HepG2 (cell line): Measurements from ENCODE around the gene MYO5B. TPM values are rescaled to one million over a fixed set of nuclear protein-coding genes. Genes with fewer than 3 reads are reported as not detected.

Experiments
- ATAC-seq: fragments of 200-7000 bp; cut with Tn5 transposase; 3 replicates; pipeline ENCODE4 v1.9.1; 2020; ENCODE audit warnings: mild to moderate bottlenecking, moderate library complexity
- BruUV-seq: library from RNA; stranded (reverse); fragments of 400-500 nt; replicated peaks from 2 replicates; lab custom pipeline; 2021; lab: Mats Ljungman, UMichigan
- CTCF ChIA-PET: fragments of 300-600 bp; formaldehyde crosslinking; extraction: SDS; loops from one replicate; lab custom pipeline; 2021; ENCODE audit warnings: low total read pairs, inconsistent platforms, low intra/inter-chr PET ratio; lab: Yijun Ruan, JAX
- POLR2A ChIA-PET: fragments of 350-600 bp; sonication (Branson Sonifier 250); formaldehyde crosslinking; loops from one replicate; lab custom pipeline; 2020; ENCODE audit warnings: antibody characterized with exemption, inconsistent platforms; lab: Yijun Ruan, JAX
- DNase-seq: peaks from one replicate; pipeline ENCODE4 v3.0.0-alpha.2; 2015; ENCODE audit warnings: low spot score
- FAIRE-seq: peaks from 3 replicates; lab custom pipeline; 2011; peaks lifted over from hg19 to GRCh38; lab: Jason Lieb, UNC
- H2AFZ ChIP-seq: one replicate; pipeline ENCODE4 v1.6.1; 2011; ENCODE audit warnings: low read length, inconsistent platforms
- H3K27ac ChIP-seq: fragments of 300-600 bp; 3 replicates; pipeline ENCODE4 v1.8.0; 2011; ENCODE audit warnings: mixed run types, mild to moderate bottlenecking, mixed read lengths, low read length, inconsistent platforms; ENCODE audit not compliant: insufficient read depth; ENCODE audit errors: extremely low read length
- H3K27me3 ChIP-seq, 2 experiments: fragments of 200-600 bp in 1 of 2; 2 replicates in 1 of 2; 3 replicates in 1 of 2; pipeline versions ENCODE4 v1.6.0 to v1.8.0; 2011; ENCODE audit warnings: low read length in 2 of 2, mild to moderate bottlenecking in 2 of 2, moderate library complexity in 2 of 2, inconsistent platforms in 1 of 2; ENCODE audit not compliant: insufficient read depth in 2 of 2, control insufficient read depth in 1 of 2
- H3K36me3 ChIP-seq, 2 experiments: fragments of 200-600 bp in 1 of 2; replicated peaks in 1 of 2; 2 replicates in 1 of 2; 3 replicates in 1 of 2; pipeline versions ENCODE4 v1.5.1 to v1.8.0; 2011; ENCODE audit warnings: low read length in 2 of 2, inconsistent platforms in 1 of 2; ENCODE audit not compliant: insufficient read depth in 2 of 2, control insufficient read depth in 1 of 2
- H3K4me1 ChIP-seq: 2 replicates; pipeline ENCODE4 v1.5.1; 2012; ENCODE audit warnings: low read length, inconsistent platforms; ENCODE audit not compliant: insufficient read depth
- H3K4me2 ChIP-seq: 2 replicates; pipeline ENCODE4 v1.6.0; 2011; ENCODE audit warnings: low read depth, low read length, inconsistent platforms
- H3K4me3 ChIP-seq, 3 experiments: fragments of 200-600 bp in 1 of 3; sonication (generic), shearing (Covaris generic) in 1 of 3; replicated peaks in 1 of 3; 2 replicates each; pipeline ENCODE4 v1.5.1; 2011 to 2016; ENCODE audit warnings: low read length in 3 of 3, inconsistent platforms in 2 of 3, low read depth in 2 of 3, mild to moderate bottlenecking in 2 of 3, control low read depth in 1 of 3, mixed read lengths in 1 of 3; ENCODE audit not compliant: insufficient read depth in 1 of 3
- H3K79me2 ChIP-seq: one replicate; pipeline ENCODE4 v1.6.1; 2011; ENCODE audit warnings: low read length, inconsistent platforms; ENCODE audit not compliant: insufficient read depth
- H3K9ac ChIP-seq: 2 replicates; pipeline ENCODE4 v1.6.0; 2011; ENCODE audit warnings: mild to moderate bottlenecking, low read depth, low read length, inconsistent platforms; ENCODE audit not compliant: insufficient read depth
- H3K9me3 ChIP-seq: 2 replicates; pipeline ENCODE4 v1.5.1; 2012; ENCODE audit warnings: mild to moderate bottlenecking, low read length
- H4K20me1 ChIP-seq: 2 replicates; pipeline ENCODE4 v1.6.0; 2011; ENCODE audit warnings: inconsistent platforms, mild to moderate bottlenecking, low read length, moderate library complexity; ENCODE audit not compliant: insufficient read depth
- KLF16 ChIP-seq, 2 experiments: sonication (generic) in 1 of 2; formaldehyde crosslinking in 1 of 2; IDR thresholded peaks; 2 replicates each; pipeline versions ENCODE4 v1.6.1 to v1.8.0; 2016 to 2023; ENCODE audit warnings: missing genetic modification reagents in 2 of 2, missing compliant biosample characterization in 1 of 2
- MAFF ChIP-seq: IDR thresholded peaks from 2 replicates; pipeline ENCODE4 v1.6.1; 2011; ENCODE audit warnings: low read depth, low read length, improper control_type of control experiment
- MAFG ChIP-seq: sonication (generic); formaldehyde crosslinking; IDR thresholded peaks from 2 replicates; pipeline ENCODE4 v1.5.1; 2020; ENCODE audit warnings: mild to moderate bottlenecking, missing genetic modification reagents
- MAFK ChIP-seq, 2 experiments: IDR thresholded peaks in 1 of 2; conservative IDR thresholded peaks in 1 of 2; 2 replicates each; pipeline ENCODE4 v1.6.1; 2011; ENCODE audit warnings: improper control_type of control experiment in 2 of 2, low read length in 2 of 2
- MZF1 ChIP-seq: sonication (generic); formaldehyde crosslinking; IDR thresholded peaks from 2 replicates; pipeline ENCODE4 v1.8.1; 2023; ENCODE audit warnings: mild to moderate bottlenecking, missing genetic modification reagents, borderline replicate concordance
- NFE2L2 ChIP-seq: fragments of 150-350 bp; IDR thresholded peaks from 2 replicates; pipeline ENCODE4 v1.6.1; 2014; ENCODE audit warnings: low read length
- PHF21A ChIP-seq: sonication (generic); formaldehyde crosslinking; IDR thresholded peaks from 2 replicates; pipeline ENCODE4 v1.5.0; 2020; ENCODE audit warnings: mild to moderate bottlenecking, missing genetic modification reagents
- STAG1 ChIP-seq: sonication (generic); formaldehyde crosslinking; IDR thresholded peaks from 2 replicates; pipeline ENCODE4 v1.4.0; 2020; ENCODE audit warnings: missing genetic modification reagents
- TBP ChIP-seq: sonication (generic); formaldehyde crosslinking; IDR thresholded peaks from 2 replicates; pipeline ENCODE4 v1.5.0; 2020; ENCODE audit warnings: missing genetic modification reagents
- TMF1 ChIP-seq: sonication (generic); formaldehyde crosslinking; IDR thresholded peaks from 2 replicates; pipeline ENCODE4 v1.8.1; 2022; ENCODE audit warnings: low read depth, missing genetic modification reagents
- TRIM24 ChIP-seq: sonication (generic); formaldehyde crosslinking; IDR thresholded peaks from 2 replicates; pipeline ENCODE4 v1.8.0; 2022; ENCODE audit warnings: mild to moderate bottlenecking, missing genetic modification reagents
- ZKSCAN8 ChIP-seq: IDR thresholded peaks from 2 replicates; pipeline ENCODE4 v1.6.1; 2016; ENCODE audit warnings: borderline replicate concordance, missing genetic modification reagents, missing compliant biosample characterization
- ZNF251 ChIP-seq: sonication (generic); formaldehyde crosslinking; IDR thresholded peaks from 2 replicates; pipeline ENCODE4 v1.9.0; 2021; ENCODE audit warnings: mild to moderate bottlenecking, missing genetic modification reagents
- ZNF253 ChIP-seq: sonication (generic); formaldehyde crosslinking; IDR thresholded peaks from 2 replicates; pipeline ENCODE4 v1.8.0; 2022; ENCODE audit warnings: mild to moderate bottlenecking, missing genetic modification reagents, borderline replicate concordance
- ZNF431 ChIP-seq: sonication (generic); formaldehyde crosslinking; IDR thresholded peaks from 2 replicates; pipeline ENCODE4 v1.9.0; 2022; ENCODE audit warnings: missing genetic modification reagents, low read depth, mild to moderate bottlenecking, borderline replicate concordance
- ZNF768 ChIP-seq: sonication (generic); formaldehyde crosslinking; IDR thresholded peaks from 2 replicates; pipeline ENCODE4 v1.4.0; 2020; ENCODE audit warnings: missing genetic modification reagents
- ZSCAN29 ChIP-seq: sonication (generic); formaldehyde crosslinking; conservative IDR thresholded peaks from 2 replicates; pipeline ENCODE4 v1.4.0; 2020; ENCODE audit warnings: mild to moderate bottlenecking, missing genetic modification reagents
- WGBS: methylation state at CpG from one replicate; pipeline ENCODE4 v1.1.6; 2017; ENCODE audit warnings: low lambda C conversion rate; 5-methylcytosine and 5-hydroxymethylcytosine counted together
- in situ Hi-C: cut with HindIII; loops from 2 replicates; pipeline ENCODE4 v1.10.0; 2017; ENCODE audit warnings: low pct_unique_long_range_greater_than_20kb; ENCODE audit not compliant: extremely low pct_ligation_motif_present
- intact Hi-C: fragments of 100-400 bp; cut with micrococcal nuclease; formaldehyde crosslinking; loops from one replicate; pipeline ENCODE4 v1.10.0; 2022; ENCODE audit not compliant: unreplicated experiment
- polyA plus RNA-seq, 8 experiments: library from polyadenylated mRNA; depleted of rRNA in 3 of 8; stranded (reverse) in 7 of 8; unstranded in 1 of 8; fragments of >200 nt; fragmentation: Illumina TruSeq in 4 of 8; extraction: Trizol in 4 of 8; gene quantifications; 2 replicates each; pipeline versions ENCODE4 v1.2.1 to v1.2.3, GENCODE V29; 2011 to 2016; ENCODE audit warnings: low read depth in 4 of 8, missing spikeins in 1 of 8, mixed read lengths in 1 of 8; ENCODE audit not compliant: insufficient read depth in 1 of 8
- total RNA-seq, 5 experiments: library from RNA; depleted of rRNA; stranded (reverse); fragments of >200 nt; fragmentation: Illumina TruSeq; extraction: Trizol; gene quantifications; 2 replicates each; pipeline ENCODE4 v1.2.3, GENCODE V29; 2016; ENCODE audit warnings: low read depth in 1 of 5
- TF ChIP-seq, protein P1 (sequence below): IDR thresholded peaks from 2 replicates; pipeline ENCODE4 v1.6.1; 2016; ENCODE audit warnings: missing biosample characterization, missing genetic modification reagents, low read depth

The MYO5B gene
- total and polyA plus RNA-seq, 2 of the 13 experiments (the other 11 are each of a cell fraction or from before 2014, with no cell fraction given) = 13.1 to 24.0 TPM

DNA sequence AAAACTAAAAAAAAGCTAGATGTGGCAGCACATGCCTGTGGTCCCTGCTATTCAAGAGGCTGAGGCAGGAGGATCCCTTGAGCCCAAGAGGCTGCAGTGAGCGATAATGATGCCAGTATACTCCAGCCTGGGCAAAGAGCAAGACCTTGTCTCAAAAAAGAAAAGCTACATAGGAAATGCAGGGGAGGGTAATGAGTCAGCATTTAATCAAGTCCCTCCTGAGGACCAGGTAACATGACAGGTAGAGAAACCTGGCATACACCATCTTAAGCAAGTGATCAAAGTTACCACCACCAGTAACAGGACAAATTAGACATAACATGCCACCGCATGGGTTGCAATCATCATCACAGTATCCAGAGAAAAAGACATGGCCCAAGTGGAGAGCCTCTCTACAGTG is 25.8 kb downstream of the MYO5B start:
- ChIA-PET POLR2A (no interaction called here), CTCF (no interaction called here)
- no TSS peak for BruUV-seq
- peak; percentile 49 to 66 for TF ChIP-seq MAFK (conservative IDR thresholded peaks at IDR 0.05 in 1 of 2, IDR thresholded peaks at IDR 0.05 in 1 of 2; ENCODE audit: low read length in 2 of 2)
- no peak for TF ChIP-seq KLF16 (CRISPR knock-in tag; IDR thresholded peaks at IDR 0.05)
- 0 out of 2 replicates have a peak, but pooled peaks have one; percentile 30 for TF ChIP-seq MAFF
- peak; percentile 56; the same call in 1 of the 2 replicates for TF ChIP-seq NFE2L2
- intact Hi-C loops = no loop called here
- in situ Hi-C loops = no loop called here
- no peak overlapping the region for H3K4me3 ChIP-seq
- ATAC-seq (no peak), DNase-seq (no peak), FAIRE-seq (no peak)
- H2AFZ ChIP-seq = no peak overlapping the region
- H3K4me2 ChIP-seq = no peak overlapping the region
- no peak overlapping the region for H3K27ac ChIP-seq
- H3K27me3 ChIP-seq = no peaks in the 10 kb centered on the region
- WGBS = 94% methylated on average over 2 of the region's 2 CpGs
- H3K9me3 ChIP-seq = no peaks in the 10 kb centered on the region
- H3K36me3 ChIP-seq = no peaks in the 10 kb centered on the region
- no peak overlapping the region for H3K9ac ChIP-seq
- no peaks in the 10 kb centered on the region for H3K4me1 ChIP-seq
- no peaks in the 10 kb centered on the region for H4K20me1 ChIP-seq
- H3K79me2 ChIP-seq = no peaks in the 10 kb centered on the region

DNA sequence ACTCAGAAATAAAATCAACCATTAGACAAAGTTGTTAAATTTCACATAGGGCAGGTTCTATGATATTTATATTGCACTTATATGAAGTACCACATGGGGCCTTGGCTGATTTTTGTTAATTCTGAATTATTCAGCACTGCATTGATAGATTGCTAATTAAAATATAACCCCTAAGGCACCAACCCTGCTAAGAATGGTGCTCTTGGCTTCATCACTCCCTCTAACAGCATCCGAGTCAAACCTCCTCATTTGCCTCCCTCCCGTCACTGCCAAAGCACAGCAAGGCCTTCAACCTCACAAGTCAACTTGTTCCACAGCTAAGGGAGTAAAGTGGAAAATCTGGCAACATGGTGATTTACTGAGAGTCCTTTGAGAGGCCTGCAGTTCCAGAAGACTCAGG is 27.0 kb downstream of the MYO5B start:
- Histone ChIP-seq H3K4me1 (no peaks in the 10 kb centered on the region), H4K20me1 (no peaks in the 10 kb centered on the region), H3K36me3 (no peaks in the 10 kb centered on the region), H3K9ac (no peak overlapping the region), H2AFZ (no peak overlapping the region), H3K27me3 (no peaks in the 10 kb centered on the region), H3K27ac (no peak overlapping the region), H3K79me2 (no peaks in the 10 kb centered on the region), H3K9me3 (no peaks in the 10 kb centered on the region), H3K4me2 (no peak overlapping the region), H3K4me3 (no peak overlapping the region)
- in situ Hi-C loops (no loop called here), intact Hi-C loops (no loop called here)
- no TSS peak for BruUV-seq
- TF ChIP-seq ZSCAN29 (CRISPR knock-in tag) (no peak), ZKSCAN8 (CRISPR knock-in tag) (no peak), MAFG (no peak), MZF1 (no peak), TMF1 (CRISPR knock-in tag) (no peak), TRIM24 (CRISPR knock-in tag) (no peak), ZNF431 (no peak), STAG1 (CRISPR knock-in tag) (no peak), ZNF768 (CRISPR knock-in tag) (no peak), ZNF251 (CRISPR knock-in tag) (no peak), ZNF253 (CRISPR knock-in tag) (no peak), TBP (CRISPR knock-in tag) (no peak), PHF21A (CRISPR knock-in tag) (no peak)
- TF ChIP-seq, protein P1, sequence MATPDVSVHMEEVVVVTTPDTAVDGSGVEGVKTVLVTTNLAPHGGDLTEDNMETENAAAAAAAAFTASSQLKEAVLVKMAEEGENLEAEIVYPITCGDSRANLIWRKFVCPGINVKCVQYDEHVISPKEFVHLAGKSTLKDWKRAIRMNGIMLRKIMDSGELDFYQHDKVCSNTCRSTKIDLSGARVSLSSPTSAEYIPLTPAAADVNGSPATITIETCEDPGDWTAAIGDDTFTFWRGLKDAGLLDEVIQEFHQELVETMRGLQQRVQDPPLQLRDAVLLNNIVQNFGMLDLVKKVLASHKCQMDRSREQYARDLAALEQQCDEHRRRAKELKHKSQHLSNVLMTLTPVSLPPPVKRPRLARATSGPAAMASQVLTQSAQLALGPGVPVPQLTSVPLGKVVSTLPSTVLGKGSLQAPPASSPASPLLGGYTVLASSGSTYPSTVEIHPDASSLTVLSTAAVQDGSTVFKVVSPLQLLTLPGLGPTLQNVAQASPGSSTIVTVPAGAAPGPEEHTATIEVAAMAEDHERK (CRISPR knock-in tag) = no peak
- DNase-seq = no peak
- POLR2A ChIA-PET = no interaction called here
- CTCF ChIA-PET = no interaction called here
- no peak for FAIRE-seq
- WGBS = 92% methylated on average over 2 of the region's 2 CpGs
- ATAC-seq = no peak
